GM12892 (cell line): ENCODE measurements around the gene ATP6V0D1.

Experiments used
- DNase-seq: peaks from one replicate; pipeline ENCODE4 v3.0.0; 2011; ENCODE audit not compliant: insufficient read length
- FAIRE-seq: peaks from 2 replicates; lab custom pipeline; 2011; peaks lifted over from hg19 to GRCh38; lab: Jason Lieb, UNC
- POLR2A ChIP-seq: IDR thresholded peaks from 2 replicates; pipeline ENCODE4 v1.6.1; 2011; ENCODE audit warnings: low read depth, low read length, control low read depth
- POLR2AphosphoS5 ChIP-seq: IDR thresholded peaks from 2 replicates; pipeline ENCODE4 v1.6.1; 2011; ENCODE audit warnings: low read depth, low read length, control low read depth
- TAF1 ChIP-seq: IDR thresholded peaks from 2 replicates; pipeline ENCODE4 v1.6.1; 2011; ENCODE audit warnings: low read depth, mild to moderate bottlenecking, control low read depth, low read length, borderline replicate concordance

The ATP6V0D1 gene

GRCh38 chr16:67459066-67459860, 21.7 kb downstream of the ATP6V0D1 start:
- TF ChIP-seq POLR2AphosphoS5 (no peak), POLR2A (no peak), TAF1 (no peak)
- DNase-seq (no peak), FAIRE-seq (no peak)

- TF ChIP-seq POLR2AphosphoS5 (no peak), POLR2A (no peak), TAF1 (no peak)
- DNase-seq (no peak), FAIRE-seq (no peak)
Measured at GRCh38 chr16:67458121-67458641, 22.8 kb downstream of the ATP6V0D1 start.

GRCh38 chr16:67457611-67458010, 23.3 kb downstream of the ATP6V0D1 start:
- DNase-seq: no peak

GRCh38 chr16:67456391-67457081, 24.4 kb downstream of the ATP6V0D1 start:
- TF ChIP-seq TAF1 (no peak), POLR2AphosphoS5 (no peak)
- FAIRE-seq (no peak), DNase-seq (no peak)

More at GRCh38 chr16:67457611-67458010, 23.3 kb downstream of the ATP6V0D1 start:
- TF ChIP-seq TAF1 (no peak), POLR2AphosphoS5 (no peak), POLR2A (no peak)
- no peak for FAIRE-seq

- TF ChIP-seq POLR2AphosphoS5: no peak
- TF ChIP-seq TAF1: no peak
- no peak for TF ChIP-seq POLR2A
- DNase-seq (no peak), FAIRE-seq (no peak)
Measured at GRCh38 chr16:67454852-67455251, 26.1 kb downstream of the ATP6V0D1 start.

GRCh38 chr16:67454104-67454503, 26.9 kb downstream of the ATP6V0D1 start:
- FAIRE-seq (no peak), DNase-seq (no peak)
- TF ChIP-seq POLR2A: no peak
- TF ChIP-seq POLR2AphosphoS5: no peak
- no peak for TF ChIP-seq TAF1

- no peak for FAIRE-seq
Measured at GRCh38 chr16:67451704-67452435, 29.1 kb downstream of the ATP6V0D1 start.

GRCh38 chr16:67451061-67451703, 29.8 kb downstream of the ATP6V0D1 start:
- TF ChIP-seq POLR2A (no peak), POLR2AphosphoS5 (no peak), TAF1 (no peak)
- FAIRE-seq: no peak
- DNase-seq: no peak

More at GRCh38 chr16:67451704-67452435, 29.1 kb downstream of the ATP6V0D1 start:
- TF ChIP-seq POLR2A: no peak
- no peak for TF ChIP-seq POLR2AphosphoS5
- no peak for TF ChIP-seq TAF1
- no peak for DNase-seq

- DNase-seq (no peak), FAIRE-seq (no peak)
- no peak for TF ChIP-seq TAF1
- TF ChIP-seq POLR2A: no peak
- no peak for TF ChIP-seq POLR2AphosphoS5
Measured at GRCh38 chr16:67449739-67450138, 31.2 kb downstream of the ATP6V0D1 start.

GRCh38 chr16:67449336-67449735, 31.6 kb downstream of the ATP6V0D1 start:
- no peak for FAIRE-seq
- DNase-seq: no peak
- TF ChIP-seq POLR2AphosphoS5: no peak
- TF ChIP-seq POLR2A: no peak
- no peak for TF ChIP-seq TAF1
